ENCODE measurements around the gene NXF2B. TPM values are rescaled to one million over a fixed set of nuclear protein-coding genes. Genes with fewer than 3 reads are reported as not detected.

Gene NXF2B
- total RNA-seq, 1 donor from 2014 or later = not detected

- H3K27me3 ChIP-seq (ENCODE audit: control insufficient read depth, insufficient read depth, low read length) = no peaks in the 10 kb centered on the region
- no peak for DNase-seq (ENCODE audit: low read depth)
- no peaks in the 10 kb centered on the region for H3K36me3 ChIP-seq (ENCODE audit: control insufficient read depth, insufficient read depth, low read length)
- TF ChIP-seq CTCF (IDR thresholded peaks at IDR 0.05; ENCODE audit: insufficient read depth, low read length, poor library complexity, severe bottlenecking) = no peak
- H3K4me3 ChIP-seq (ENCODE audit: low read depth, low read length) = no peak overlapping the region
These were observed 100.2 kb downstream of the NXF2B start for GRCh38 chrX:102339312-102340298.

- no peak for DNase-seq (ENCODE audit: low read depth)
- TF ChIP-seq CTCF (IDR thresholded peaks at IDR 0.05; ENCODE audit: insufficient read depth, low read length, poor library complexity, severe bottlenecking) = no peak
These were observed 101.6 kb downstream of the NXF2B start for GRCh38 chrX:102338162-102338561.

More at GRCh38 chrX:102338162-102338561, 101.6 kb downstream of the NXF2B start:
- H3K36me3 ChIP-seq (ENCODE audit: control insufficient read depth, insufficient read depth, low read length) = no peaks in the 10 kb centered on the region
- no peaks in the 10 kb centered on the region for H3K27me3 ChIP-seq (ENCODE audit: control insufficient read depth, insufficient read depth, low read length)
- H3K4me3 ChIP-seq (ENCODE audit: low read depth, low read length) = no peak overlapping the region

Other genes starting within 250 kb of the NXF2B start
- gene TCP11X1, start 224.7 kb downstream of the NXF2B start, total RNA-seq = 0.34 TPM in 1 of 2 replicates, not detected in the other
- not detected in 2 replicates for gene NXF2, start 192.8 kb downstream of the NXF2B start, total RNA-seq
- 0.14 and 0.42 TPM in 2 replicates for gene TCP11X2, start 31.8 kb upstream of the NXF2B start, total RNA-seq
- 4.9 and 6.2 TPM in 2 replicates for gene TMSB15A, start 76.7 kb upstream of the NXF2B start, total RNA-seq
- gene ARMCX5, start 159.5 kb upstream of the NXF2B start, total RNA-seq = 10.8 and 14.8 TPM in 2 replicates
- gene GPRASP1, start 211.5 kb upstream of the NXF2B start, total RNA-seq = 0.41 and 1.5 TPM in 2 replicates

All from kidney epithelial cell (primary cell).